NCI-H2227 treated with DMSO at 0.1 percent for 48 hours (cell line): ENCODE results near the gene SUOX.
A peak's percentile ranks its signal among the peaks of the same experiment; 100 is the strongest.
"Not testable (repeated sequence)": the region's sequence is repeated elsewhere in the genome, so short reads cannot be mapped to it uniquely, and the experiment has no call there.

Source experiments
- DNase-seq: peaks from one replicate; lab custom pipeline; 2025; lab: John Stamatoyannopoulos, UW

Gene SUOX

GRCh38 chr12:55983232-55983842 lies 13.7 kb upstream of the SUOX start:
- DNase-seq, result no peak

GRCh38 chr12:55984861-55985260 lies 12.2 kb upstream of the SUOX start:
- DNase-seq, result no peak

- no peak for DNase-seq
Measured at GRCh38 chr12:55985341-55985740, 11.7 kb upstream of the SUOX start.

- DNase-seq, result not testable (repeated sequence)
Measured at GRCh38 chr12:55985976-55986375, 11.1 kb upstream of the SUOX start.

- no peak for DNase-seq
Measured at GRCh38 chr12:55991110-55991509, 6.0 kb upstream of the SUOX start.

- DNase-seq, result no peak
Measured at GRCh38 chr12:55993230-55993853, 3.7 kb upstream of the SUOX start.

GRCh38 chr12:55995366-55995765 lies 1.7 kb upstream of the SUOX start:
- no peak for DNase-seq

GRCh38 chr12:55996201-55996714 lies 818 bp upstream of the SUOX start:
- peak; percentile 57 for DNase-seq

GRCh38 chr12:55997535-55997859 lies 421 bp downstream of the SUOX start:
- DNase-seq, result no peak

GRCh38 chr12:55999522-55999921 lies 2.4 kb downstream of the SUOX start:
- not testable (repeated sequence) for DNase-seq

GRCh38 chr12:55999999-56000540 lies 3.0 kb downstream of the SUOX start:
- DNase-seq, result not testable (repeated sequence)

GRCh38 chr12:56001487-56002100 lies 4.5 kb downstream of the SUOX start:
- DNase-seq, result no peak

- DNase-seq, result not testable (repeated sequence)
Measured at GRCh38 chr12:56003376-56003775, 6.3 kb downstream of the SUOX start.

GRCh38 chr12:56004211-56004610 lies 7.1 kb downstream of the SUOX start:
- DNase-seq, result no peak

GRCh38 chr12:56007564-56008559 lies 10.8 kb downstream of the SUOX start:
- peak; percentile 39 for DNase-seq

GRCh38 chr12:56010111-56010570 lies 13.1 kb downstream of the SUOX start:
- DNase-seq, result no peak

GRCh38 chr12:56011509-56012090 lies 14.5 kb downstream of the SUOX start:
- no peak for DNase-seq

GRCh38 chr12:56013482-56013881 lies 16.4 kb downstream of the SUOX start:
- no peak for DNase-seq

GRCh38 chr12:56014205-56014604 lies 17.1 kb downstream of the SUOX start:
- no peak for DNase-seq

- DNase-seq, result no peak
Measured at GRCh38 chr12:56017181-56017580, 20.1 kb downstream of the SUOX start.

GRCh38 chr12:56018356-56018755 lies 21.3 kb downstream of the SUOX start:
- DNase-seq, result no peak
